Osteocyte (in vitro differentiated cells): ENCODE measurements around the gene EBF3. TPM values are rescaled to one million over a fixed set of nuclear protein-coding genes. Genes with fewer than 3 reads are reported as not detected.

Experiments used
- DNase-seq: peaks from one replicate; pipeline ENCODE4 v3.0.0; 2021; ENCODE audit warnings: mixed read lengths; ENCODE audit not compliant: unreplicated experiment; ENCODE audit errors: extremely low spot score
- H3K27ac Mint-ChIP-seq: one replicate; pipeline ENCODE4 v1.8.0; 2021; ENCODE audit warnings: mild to moderate bottlenecking, mixed read lengths; ENCODE audit not compliant: unreplicated experiment
- H3K27me3 Mint-ChIP-seq: one replicate; pipeline ENCODE4 v1.8.0; 2021; ENCODE audit warnings: mixed read lengths; ENCODE audit not compliant: unreplicated experiment
- H3K36me3 Mint-ChIP-seq: one replicate; pipeline ENCODE4 v1.8.0; 2021; ENCODE audit warnings: mixed read lengths; ENCODE audit not compliant: unreplicated experiment
- H3K4me1 Mint-ChIP-seq: one replicate; pipeline ENCODE4 v1.8.0; 2021; ENCODE audit warnings: mixed read lengths; ENCODE audit not compliant: unreplicated experiment
- H3K4me3 Mint-ChIP-seq: one replicate; pipeline ENCODE4 v1.8.0; 2021; ENCODE audit warnings: mild to moderate bottlenecking, moderate library complexity, mixed read lengths; ENCODE audit not compliant: unreplicated experiment
- H3K9me3 Mint-ChIP-seq: one replicate; pipeline ENCODE4 v1.8.0; 2021; ENCODE audit warnings: mixed read lengths; ENCODE audit not compliant: unreplicated experiment
- total RNA-seq: library from RNA; stranded (reverse); gene quantifications from 2 replicates; pipeline ENCODE4 v1.2.1, GENCODE V29; 2021
- TF ChIP-seq, protein P1 (sequence below): fragments of 200-600 bp; sonication (generic); IDR thresholded peaks from 2 replicates; pipeline ENCODE4 v1.5.0; 2021; ENCODE audit warnings: antibody characterized with exemption, mild to moderate bottlenecking, moderate library complexity

The EBF3 gene
- total RNA-seq, 1 donor from 2014 or later: 0.59 TPM

DNA sequence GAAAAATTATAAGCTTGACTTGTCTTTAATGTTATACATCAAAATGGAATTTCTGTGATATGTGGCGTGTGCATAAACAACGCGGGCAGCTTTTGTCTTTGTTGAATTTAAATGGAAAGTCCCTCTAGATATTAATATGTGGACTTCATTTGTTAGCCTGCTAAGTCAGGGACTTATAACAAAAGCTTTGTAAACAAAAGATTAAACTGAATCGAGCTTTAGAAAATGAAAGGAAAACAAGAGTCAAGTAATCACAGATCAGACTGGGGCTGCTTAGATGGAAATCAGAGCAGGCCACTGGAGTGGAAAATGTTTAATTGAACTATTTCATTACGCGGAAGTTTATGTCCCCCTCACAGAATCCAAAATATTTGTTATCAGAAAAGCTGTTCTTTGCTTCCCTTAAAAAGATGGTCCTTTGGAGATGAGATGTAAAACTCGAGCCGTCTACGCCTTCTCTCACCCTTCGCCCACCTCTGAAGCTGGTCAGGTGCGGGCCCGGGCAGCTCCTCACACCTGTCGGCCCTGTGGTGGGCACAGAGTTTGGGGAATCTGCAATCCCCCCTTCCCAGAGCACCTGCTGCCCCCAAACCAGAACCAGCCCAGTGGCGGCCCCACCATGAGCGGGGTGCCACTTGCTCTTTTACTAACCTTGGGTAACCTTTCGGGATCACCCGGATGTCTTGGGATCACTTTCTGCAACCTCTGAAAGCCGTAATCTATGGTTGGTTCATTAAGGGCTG is 116.2 kb downstream of the EBF3 start:
- TF ChIP-seq, protein P1, sequence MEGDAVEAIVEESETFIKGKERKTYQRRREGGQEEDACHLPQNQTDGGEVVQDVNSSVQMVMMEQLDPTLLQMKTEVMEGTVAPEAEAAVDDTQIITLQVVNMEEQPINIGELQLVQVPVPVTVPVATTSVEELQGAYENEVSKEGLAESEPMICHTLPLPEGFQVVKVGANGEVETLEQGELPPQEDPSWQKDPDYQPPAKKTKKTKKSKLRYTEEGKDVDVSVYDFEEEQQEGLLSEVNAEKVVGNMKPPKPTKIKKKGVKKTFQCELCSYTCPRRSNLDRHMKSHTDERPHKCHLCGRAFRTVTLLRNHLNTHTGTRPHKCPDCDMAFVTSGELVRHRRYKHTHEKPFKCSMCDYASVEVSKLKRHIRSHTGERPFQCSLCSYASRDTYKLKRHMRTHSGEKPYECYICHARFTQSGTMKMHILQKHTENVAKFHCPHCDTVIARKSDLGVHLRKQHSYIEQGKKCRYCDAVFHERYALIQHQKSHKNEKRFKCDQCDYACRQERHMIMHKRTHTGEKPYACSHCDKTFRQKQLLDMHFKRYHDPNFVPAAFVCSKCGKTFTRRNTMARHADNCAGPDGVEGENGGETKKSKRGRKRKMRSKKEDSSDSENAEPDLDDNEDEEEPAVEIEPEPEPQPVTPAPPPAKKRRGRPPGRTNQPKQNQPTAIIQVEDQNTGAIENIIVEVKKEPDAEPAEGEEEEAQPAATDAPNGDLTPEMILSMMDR: no peak
- Mint-ChIP-seq H3K4me3 (no peak overlapping the region), H3K9me3 (no peaks in the 10 kb centered on the region), H3K27ac (no peak overlapping the region), H3K27me3 (no peaks in the 10 kb centered on the region), H3K4me1 (no peaks in the 10 kb centered on the region), H3K36me3 (no peaks in the 10 kb centered on the region)
- DNase-seq: peak; percentile 77

DNA sequence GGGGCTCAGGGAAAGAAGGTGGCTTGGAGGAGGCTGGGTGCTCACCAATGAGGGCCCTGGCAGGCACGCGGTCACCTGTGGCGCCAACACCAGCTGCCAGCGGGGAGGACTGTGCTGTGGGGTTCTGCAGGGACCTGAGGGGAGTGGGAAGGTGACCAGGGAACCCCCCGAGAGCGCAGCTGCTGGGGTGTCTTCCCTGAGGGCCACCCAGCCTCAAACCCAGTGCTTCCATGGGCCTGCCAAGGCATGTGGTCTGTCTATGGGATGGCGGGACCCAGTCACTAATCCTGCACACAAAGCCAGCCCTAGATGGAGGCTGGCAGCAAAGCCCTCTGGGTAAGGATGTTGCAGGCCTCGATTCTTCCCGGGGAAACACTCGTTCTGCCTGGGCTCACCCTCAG is 117.1 kb downstream of the EBF3 start:
- no peaks in the 10 kb centered on the region for H3K36me3 Mint-ChIP-seq
- no peaks in the 10 kb centered on the region for H3K27me3 Mint-ChIP-seq
- H3K4me3 Mint-ChIP-seq: no peak overlapping the region
- TF ChIP-seq, protein P1: no peak
- peak; percentile 82 for DNase-seq
- no peaks in the 10 kb centered on the region for H3K4me1 Mint-ChIP-seq
- no peak overlapping the region for H3K27ac Mint-ChIP-seq
- H3K9me3 Mint-ChIP-seq: no peaks in the 10 kb centered on the region

DNA sequence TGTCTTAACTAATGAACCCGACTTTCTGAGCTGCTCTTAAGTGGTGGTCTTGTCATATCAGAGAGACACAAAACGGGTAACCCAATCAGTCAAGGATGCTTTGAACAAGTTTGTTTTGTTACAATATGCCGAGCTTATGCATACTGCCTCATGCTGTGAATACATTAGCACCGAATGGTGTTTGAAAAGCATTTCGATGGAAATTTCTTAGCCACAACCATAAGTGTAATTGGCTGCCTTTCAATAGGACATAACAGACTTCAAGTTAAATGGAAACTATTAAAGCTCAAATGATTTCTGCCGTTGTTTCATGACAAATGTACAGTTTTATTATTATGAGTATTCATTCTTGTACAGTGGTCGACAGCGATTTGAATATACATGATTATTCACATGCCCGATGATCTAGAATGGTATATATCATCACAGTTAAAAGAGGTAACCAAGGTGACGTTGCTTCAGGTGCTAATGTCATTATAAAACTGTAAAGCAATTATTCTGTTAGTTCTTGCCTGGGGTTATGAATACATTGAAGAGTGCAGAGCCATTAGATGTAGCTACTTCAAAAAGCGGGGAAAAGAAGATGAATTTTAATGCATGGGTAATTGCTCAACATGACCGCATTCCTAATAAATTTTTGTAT is 118.8 kb downstream of the EBF3 start:
- H3K9me3 Mint-ChIP-seq: no peaks in the 10 kb centered on the region
- no peaks in the 10 kb centered on the region for H3K27me3 Mint-ChIP-seq
- H3K36me3 Mint-ChIP-seq: no peaks in the 10 kb centered on the region

DNA sequence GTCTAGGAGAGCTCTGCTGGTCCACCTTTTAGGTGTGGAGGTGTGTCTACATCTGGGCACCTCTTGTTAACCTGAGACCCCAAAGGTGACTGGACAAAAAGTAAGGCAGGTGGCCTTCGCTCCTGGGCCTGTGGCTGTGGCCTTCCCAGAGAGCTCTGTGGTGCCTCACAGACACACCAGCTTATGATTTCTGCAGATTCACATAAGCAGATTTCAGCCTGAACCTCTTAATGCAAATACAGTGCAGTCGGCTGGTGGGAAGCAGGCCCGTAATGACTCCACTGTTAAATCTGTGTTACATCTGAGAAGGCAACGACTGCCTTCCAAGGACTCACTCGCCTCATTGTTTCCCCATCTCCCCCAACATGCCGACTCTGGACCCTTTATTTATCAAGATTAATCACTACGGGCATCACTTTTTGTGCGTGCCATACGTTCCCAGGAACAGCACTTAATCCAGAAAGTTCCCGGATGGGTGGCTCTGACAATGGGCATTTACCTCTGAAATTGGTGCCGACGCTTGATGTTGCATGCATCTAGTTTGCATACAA is 119.8 kb downstream of the EBF3 start:
- Mint-ChIP-seq H3K27me3 (no peaks in the 10 kb centered on the region), H3K36me3 (no peaks in the 10 kb centered on the region), H3K4me3 (no peak overlapping the region), H3K27ac (no peak overlapping the region), H3K9me3 (no peaks in the 10 kb centered on the region), H3K4me1 (no peaks in the 10 kb centered on the region)
- no peak for DNase-seq
- TF ChIP-seq, protein P1: no peak

More for the DNA sequence above, 118.8 kb downstream of the EBF3 start:
- TF ChIP-seq, protein P1: no peak
- DNase-seq: no peak
- Mint-ChIP-seq H3K4me1 (no peaks in the 10 kb centered on the region), H3K4me3 (no peak overlapping the region), H3K27ac (no peak overlapping the region)

DNA sequence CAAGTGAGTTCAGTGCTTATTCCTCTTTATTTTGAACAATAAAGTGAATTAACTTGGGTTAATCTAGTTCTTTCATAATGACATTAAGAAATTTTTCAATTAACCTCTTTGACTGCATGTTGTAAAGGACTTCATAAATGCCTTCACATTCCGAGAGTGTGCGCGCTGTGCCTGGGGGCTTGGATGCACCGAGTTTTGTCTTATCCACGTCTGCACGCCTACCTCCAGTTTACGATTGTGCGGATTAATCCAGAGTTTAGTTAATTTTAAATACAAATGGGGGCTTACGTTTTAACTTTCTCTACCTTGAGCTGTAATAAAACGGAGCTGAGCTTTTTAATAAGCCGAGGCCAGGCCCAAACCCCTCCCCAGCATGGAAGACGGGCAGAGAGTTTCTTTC is 120.4 kb downstream of the EBF3 start:
- TF ChIP-seq, protein P1: no peak
- H3K36me3 Mint-ChIP-seq: no peaks in the 10 kb centered on the region
- no peaks in the 10 kb centered on the region for H3K4me1 Mint-ChIP-seq
- DNase-seq: no peak
- H3K9me3 Mint-ChIP-seq: no peaks in the 10 kb centered on the region
- no peaks in the 10 kb centered on the region for H3K27me3 Mint-ChIP-seq
- no peak overlapping the region for H3K27ac Mint-ChIP-seq
- no peak overlapping the region for H3K4me3 Mint-ChIP-seq
